GM19043 (cell line): ENCODE measurements around the gene ADORA1.

Experiments
- ATAC-seq: cut with Tn5 transposase; IDR thresholded peaks from one replicate; pipeline ENCODE4 v1.9.1; 2021; ENCODE audit warnings: low read depth; ENCODE audit not compliant: unreplicated experiment

ADORA1 gene

GRCh38 chr1:203169770-203170520 lies 42.4 kb downstream of the ADORA1 start:
- no peak for ATAC-seq

DNA sequence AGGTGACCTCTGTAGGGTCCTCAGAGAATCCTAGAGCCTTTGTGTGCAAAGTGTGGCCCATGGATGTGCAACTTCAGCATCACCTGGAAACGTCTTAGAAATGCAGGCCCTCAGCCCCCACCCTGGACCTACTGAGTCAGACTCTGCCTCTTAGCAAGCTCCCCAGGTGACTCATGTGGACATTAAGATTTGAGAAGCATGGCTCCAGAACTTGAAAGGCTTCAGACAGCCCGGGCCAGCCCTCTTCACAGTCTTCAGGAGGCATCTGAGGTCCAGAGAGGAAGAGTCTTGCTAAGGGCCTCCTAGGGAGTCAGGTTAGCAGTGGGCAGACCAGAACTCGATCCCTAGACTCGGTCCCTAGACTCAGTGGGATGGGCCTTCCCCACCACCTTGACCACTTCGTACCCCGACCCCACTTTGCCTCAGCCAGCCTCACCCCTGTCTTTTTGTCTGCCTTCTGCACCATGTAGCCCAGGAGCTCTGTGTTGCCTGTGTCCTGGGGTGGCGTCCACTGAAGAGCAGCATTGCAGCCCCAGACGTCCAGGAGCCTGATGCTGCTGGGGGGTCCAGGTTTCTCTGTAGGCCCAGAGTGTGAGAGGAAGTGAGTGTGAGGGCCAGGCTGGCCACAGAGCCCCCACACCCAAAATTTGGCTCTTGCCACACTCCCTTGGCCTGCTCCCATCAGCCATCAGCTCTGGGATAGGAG lies 43.3 kb downstream of the ADORA1 start:
- no peak for ATAC-seq

DNA sequence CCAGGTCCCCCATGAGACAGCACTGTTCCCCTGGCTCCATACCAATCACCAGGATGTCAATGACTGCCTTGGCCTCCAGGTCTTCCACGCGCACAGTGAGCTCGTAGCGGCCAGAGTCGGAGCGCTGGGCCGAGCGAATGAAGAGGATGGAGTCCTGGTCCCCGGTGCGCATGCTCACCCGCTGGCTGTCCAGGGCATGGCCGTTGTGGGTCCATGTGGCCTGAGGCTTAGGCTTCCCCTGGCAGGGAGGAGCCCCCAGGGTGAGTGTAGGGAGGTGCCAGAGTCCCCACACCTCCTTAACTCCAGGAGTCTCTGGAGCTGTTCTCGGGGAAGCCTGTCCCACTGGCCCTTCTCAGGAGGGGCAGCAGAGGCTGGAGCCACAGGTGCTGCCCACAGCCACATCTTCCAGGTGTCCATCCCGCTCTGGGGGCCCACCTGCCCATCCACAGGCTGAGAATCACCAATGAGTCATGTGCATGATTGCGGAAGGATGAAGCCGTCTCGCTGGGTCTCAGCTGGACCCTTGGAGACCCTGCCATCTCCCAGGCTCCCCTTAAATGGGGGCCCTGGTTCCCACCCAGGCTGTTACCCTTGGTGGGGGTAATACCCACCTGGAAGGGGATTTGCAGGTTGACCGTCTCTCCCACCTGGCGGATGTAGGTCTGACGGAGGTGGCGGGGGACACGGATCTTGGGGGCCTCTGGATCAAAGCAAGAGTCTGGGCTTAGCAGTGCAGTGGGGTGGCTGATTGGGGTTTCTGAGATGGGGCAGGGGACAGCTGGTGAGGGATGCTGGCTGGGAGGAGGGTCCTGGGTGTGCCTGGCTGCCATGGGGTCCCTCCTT lies 44.0 kb downstream of the ADORA1 start:
- ATAC-seq: no peak

DNA sequence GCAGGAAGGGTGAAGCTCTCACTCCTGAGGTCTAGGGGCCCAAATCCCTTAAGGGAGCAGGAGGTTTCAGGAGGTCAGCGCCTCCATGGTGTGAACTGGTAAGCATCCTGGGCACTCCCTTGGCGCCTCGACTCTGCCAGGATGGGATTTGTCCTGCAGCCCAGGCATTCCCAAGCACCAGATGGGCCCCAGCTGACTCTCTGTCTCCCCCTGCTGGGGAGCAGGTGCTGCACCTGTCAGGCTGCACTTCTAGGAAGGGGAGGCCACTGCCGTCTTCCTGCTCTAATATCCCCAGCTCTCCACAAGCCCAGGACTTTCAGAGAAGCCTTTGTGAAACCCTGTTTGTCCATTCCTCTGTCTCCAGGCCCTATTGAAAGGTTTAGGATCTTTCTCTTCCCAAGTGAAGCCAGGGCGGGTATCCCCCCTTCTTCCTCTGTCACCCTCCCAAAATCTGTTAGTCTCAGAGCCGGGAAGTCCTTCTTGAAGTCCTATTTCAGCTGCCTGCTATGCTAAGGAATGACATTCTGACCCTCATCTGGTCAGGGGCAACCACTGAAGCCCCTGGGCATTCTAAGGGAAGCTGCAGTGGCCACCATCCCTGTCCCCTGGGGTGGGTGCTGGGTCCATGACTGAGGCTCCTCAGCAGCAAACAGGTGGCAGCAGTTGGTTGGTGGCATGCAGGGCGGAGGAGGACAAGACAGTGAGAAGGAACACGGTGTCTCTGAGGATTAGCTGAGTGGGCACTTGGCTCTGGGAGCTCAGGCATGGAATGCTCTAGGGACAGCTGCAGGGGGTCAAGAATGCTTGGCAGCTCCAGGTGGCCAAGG lies 44.9 kb downstream of the ADORA1 start:
- ATAC-seq: no peak

GRCh38 chr1:203173011-203173555 lies 45.6 kb downstream of the ADORA1 start:
- ATAC-seq: no peak

GRCh38 chr1:203173566-203173965 lies 46.0 kb downstream of the ADORA1 start:
- peak; percentile 92 for ATAC-seq

GRCh38 chr1:203174324-203174985 lies 46.9 kb downstream of the ADORA1 start:
- ATAC-seq: no peak

DNA sequence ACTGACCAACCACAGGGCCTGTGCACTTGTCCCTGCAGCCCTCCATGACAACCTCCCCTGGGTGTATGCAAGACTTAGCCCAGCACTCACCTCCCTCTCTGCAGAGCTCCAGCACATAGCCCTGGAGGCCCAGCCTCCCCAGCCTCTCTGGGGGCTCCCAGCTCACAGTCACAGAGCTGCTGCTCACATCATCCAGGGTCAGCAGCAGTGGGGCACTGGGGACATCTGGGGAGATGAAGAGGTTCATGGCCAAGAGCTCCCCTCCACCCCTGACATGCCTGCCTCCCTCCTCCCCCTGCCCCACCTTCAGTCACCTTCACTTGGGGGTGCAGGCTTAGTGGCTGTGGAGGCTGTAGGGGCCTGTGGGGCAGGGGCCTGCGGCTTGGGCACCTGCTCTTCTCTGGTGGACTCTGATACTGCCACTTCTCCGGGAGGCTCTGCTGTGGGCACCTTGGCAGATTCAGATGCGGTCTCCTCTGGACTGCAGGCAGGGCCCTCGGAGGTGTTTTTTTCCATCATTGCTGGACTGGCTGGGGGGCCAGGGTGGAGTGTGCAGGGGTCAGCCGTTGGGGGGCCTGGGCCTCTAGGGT lies 47.8 kb downstream of the ADORA1 start, which contains the start of gene MYBPH:
MYBPH (minus strand) TSS at position 590 of the 590 bp plus-strand sequence; CDS start at position 519, 71 bp downstream.
- no peak for ATAC-seq

DNA sequence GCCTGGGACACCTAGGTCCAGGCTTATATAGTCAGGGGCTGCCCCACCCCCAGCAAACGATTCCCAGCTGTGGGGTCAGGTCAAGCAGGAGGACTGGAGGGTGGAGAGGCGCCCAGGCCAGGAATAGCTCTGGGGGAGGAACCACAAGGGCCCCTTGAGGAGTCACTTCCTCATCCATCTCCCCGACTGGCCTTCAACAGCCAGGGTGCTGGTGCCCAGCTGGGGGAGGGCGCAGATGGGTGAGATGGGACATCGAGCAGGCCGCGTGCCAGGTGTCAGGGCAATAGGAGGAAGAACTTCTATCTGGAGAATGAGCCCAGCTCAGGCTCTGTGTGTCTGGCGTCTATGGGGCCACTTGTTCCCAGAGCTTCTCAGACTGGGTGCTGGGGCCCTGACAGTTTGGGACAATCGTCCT lies 48.3 kb downstream of the ADORA1 start:
- ATAC-seq: no peak

- no peak for ATAC-seq
These were observed 48.9 kb downstream of the ADORA1 start for GRCh38 chr1:203176273-203177035.

- ATAC-seq: no peak
These were observed 49.5 kb downstream of the ADORA1 start for GRCh38 chr1:203177036-203177405.

DNA sequence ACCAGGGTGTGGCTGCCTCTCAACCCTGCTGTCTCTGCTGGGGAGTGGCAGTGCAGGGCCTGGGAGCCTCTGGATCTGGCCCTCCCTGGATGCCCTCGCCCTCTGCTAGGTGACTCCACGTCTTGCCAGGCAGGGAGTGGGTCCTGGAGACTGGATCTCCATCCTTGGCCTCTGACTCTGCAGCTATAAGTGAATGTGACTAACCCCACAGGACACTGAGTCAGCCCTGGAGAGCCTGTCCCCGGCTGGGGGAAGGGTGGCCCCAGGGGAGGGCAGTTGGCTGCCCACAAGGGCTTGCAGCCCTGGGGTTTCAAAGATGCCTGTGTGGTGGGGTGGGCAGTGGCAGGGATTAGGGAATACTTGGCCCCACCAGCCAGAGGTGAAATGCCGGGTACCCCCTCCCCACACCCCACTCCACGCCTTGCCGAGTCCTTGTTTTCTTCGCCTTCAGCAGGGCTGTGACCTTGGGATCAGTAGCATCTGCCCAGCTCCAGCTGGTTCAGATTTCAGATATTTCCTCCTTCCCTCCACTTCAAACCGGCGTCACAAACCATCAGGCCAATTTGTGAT lies 50.0 kb downstream of the ADORA1 start:
- no peak for ATAC-seq

DNA sequence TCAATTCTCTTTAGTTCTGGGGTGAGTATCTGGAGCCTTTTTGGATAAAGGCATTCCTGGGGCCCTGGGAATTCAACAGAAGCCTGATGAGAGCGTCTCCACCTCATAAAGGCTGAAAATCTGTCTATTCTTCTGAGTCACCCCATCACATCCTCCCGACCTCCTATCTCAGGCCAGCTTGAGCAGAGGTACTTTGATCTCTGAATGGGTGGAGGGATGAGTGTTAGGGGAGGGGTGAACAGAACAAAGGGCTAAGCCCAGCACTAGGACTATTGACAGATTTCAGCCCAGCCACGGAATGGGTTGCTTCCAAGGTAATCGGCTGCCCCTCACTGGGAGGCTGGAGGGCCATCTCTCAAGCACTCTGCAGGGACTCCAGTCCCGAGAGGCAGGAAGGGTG lies 50.6 kb downstream of the ADORA1 start:
- ATAC-seq: no peak

DNA sequence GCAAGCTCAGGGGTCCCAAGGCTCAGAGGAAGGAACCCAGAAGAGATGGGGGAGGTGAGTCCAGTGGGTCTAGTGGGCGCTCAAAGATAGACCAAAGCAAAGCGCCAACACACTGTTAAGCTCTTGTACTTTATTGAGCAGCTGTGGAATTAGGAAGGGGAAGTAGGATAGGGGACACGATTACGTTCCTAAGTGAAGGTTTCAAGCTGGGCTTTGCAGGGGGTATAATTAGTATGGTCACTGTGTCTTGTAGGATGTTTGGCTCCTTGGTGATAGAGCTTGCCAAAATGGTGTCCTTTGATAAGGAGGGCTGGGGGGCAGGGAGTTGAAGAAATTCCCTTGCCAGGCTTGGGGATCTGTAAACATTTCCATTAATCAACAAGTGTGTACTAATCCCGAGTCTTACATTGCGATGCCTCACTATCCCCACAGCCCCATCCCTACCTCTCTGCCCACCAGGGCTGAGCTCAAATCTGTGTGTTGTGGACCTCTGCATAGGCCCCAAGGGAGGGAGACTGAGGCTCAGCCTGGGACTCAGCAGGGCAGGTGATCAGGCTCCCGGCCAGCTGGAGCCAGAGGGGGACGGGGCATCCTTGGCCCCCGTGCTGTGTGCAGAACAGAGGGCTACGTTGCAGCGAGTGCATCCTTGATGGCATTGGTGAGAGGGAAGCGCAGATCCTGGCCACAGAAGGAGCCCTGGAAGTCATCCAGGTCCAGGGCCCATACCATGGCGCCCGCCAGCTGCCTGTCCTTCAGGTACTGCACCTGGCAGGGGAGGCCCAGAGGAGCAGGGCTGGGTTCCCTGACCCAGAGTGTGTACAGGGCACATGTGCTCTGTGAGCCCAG lies 51.5 kb downstream of the ADORA1 start:
- no peak for ATAC-seq

DNA sequence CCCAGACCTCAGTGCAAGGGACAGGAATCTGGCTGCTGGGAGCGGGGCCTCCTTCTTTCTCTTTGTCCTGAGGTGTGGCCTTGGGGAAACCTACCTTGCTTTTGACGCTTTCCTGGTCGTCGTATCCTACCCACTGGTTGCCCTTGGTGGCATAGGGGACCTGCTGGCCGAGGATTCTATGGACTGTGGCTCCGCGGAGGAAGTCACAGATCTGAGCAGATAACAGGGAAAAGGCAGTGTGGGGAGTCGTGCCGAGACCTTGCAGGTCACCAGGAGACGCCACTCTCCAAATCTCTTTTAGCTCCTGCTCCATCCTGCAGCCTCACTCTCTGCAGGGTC lies 52.1 kb downstream of the ADORA1 start:
- ATAC-seq: no peak

DNA sequence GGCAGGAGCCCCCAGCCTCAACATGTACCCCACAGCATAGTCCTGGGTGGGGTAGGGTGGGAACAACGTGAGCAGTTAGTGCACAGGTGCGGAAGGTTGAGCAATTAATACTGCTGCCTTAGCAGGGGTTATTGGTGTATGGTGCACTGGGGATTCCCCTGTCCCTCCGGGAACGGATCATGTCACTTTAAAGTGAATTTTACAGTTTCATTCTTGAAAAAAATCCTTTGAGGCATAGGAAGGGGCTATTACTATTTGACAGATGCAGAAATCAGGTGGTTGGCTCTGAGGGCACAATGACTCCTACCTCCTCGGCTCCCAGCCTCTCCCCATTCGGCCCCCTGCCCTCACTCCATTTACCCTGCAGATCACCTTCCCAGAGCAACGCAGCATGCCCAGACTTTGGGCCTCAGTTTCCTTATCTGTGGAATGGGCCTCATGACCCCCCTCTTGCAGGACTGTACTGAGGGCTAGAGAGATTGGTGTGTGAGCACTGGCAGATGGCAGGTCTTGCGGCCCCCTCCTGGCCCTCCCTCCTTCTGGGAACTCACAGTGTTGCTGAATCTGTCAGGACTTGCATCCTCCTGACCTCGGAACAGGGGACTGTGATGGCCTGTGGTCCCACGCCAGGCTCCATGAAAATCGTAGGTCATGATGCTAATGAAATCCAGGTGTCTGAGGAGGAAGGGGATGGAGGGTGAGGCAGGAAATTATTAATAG lies 53.2 kb downstream of the ADORA1 start:
- ATAC-seq: no peak
